ENCODE results near the gene SERPIND1.

Gene SERPIND1

DNA sequence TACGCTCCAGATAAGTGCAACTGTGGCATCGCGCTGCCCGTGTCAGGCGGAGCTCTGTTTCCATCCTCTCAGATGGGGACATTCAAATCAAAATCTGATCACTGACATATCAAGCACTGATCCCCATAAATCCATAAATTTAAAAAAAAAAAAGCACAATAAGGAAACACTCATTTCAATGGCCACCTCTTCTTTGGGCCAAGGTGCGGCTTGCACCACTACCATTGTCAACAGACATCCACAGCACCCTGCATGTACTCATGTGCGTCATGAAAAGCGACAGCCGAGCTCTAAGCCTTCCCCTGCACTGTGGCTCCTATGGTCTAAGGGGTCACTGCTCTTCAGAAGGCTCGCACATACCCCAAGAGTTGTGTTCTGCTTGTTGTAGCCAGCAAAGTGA, 26.7 kb upstream of the SERPIND1 start:
- DNase-seq: no peak

DNA sequence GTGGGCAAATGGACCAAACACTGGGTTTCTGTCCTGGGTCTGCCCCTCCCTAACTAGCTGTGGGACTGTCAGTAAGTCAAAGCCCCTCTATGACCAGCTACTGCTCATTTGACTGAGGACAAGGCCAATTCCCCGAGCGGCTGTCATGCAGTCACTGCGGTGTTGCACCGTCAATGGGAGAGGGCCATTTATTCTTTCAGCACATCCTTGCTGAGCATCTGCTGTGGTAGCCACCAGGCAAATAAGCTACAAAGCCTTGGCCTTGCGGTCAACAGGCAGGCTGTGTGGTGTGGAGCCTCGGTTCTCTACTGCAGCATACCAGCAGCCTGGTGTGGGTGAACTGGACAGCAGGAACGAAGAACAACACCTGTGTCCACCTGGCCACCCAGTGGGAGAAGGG, 25.8 kb upstream of the SERPIND1 start:
- no peak for DNase-seq

GRCh38 chr22:20748731-20749428, 25.0 kb upstream of the SERPIND1 start:
- DNase-seq: no peak

DNA sequence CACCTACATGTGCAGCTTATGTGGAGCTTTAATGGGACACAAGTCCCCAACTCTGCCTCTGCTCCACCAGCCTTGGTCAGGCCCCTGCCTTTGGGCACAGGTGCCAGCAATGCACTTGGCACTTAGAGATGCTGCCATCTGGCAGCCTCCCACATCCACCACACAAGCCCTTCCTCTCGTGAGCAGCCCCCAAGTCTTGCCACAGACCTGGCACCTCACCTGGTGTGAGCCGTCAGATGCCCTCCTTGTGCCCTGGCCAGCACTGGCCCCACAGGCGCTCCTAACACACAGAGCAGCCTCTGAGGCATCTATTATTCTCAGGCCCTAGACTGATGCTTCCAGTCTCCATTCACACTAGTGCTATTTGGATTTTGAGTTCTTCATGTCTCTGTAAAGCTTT, 24.5 kb upstream of the SERPIND1 start:
- no peak for DNase-seq

- peak; percentile 59 for DNase-seq
Observed at GRCh38 chr22:20750461-20751184, 23.3 kb upstream of the SERPIND1 start.

- DNase-seq: no peak
Observed at GRCh38 chr22:20751185-20751851, 22.6 kb upstream of the SERPIND1 start.

DNA sequence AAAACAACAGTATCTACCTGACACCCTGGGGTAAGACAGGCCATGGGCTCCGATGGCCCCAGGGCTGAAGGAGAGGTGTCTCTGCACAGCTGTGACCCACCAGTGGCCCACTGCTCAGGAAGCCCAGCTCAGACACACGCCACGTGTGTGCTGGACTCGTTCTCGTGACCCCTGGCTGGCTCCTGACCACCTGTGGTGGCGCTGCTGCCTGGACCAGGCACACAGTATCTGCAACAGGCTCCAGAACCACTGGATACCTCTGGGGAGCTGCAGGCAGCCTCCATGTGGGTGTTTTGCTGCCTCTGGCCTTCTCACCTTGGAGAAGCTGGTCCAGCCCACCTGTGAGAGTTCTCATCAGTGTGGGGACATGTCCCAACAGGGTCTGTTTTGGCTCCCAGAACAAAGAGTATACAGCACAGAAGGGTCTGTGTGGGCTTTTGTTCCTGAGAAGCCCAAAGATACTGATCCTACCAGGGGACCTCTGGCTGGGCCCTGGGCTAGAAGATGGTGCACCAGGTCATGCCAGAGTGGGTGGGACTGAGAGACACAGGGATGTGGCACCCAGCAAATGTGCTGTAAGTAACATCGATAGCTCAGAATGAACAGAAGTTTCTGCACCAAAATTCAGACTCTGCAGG, 21.7 kb upstream of the SERPIND1 start:
- no peak for DNase-seq

DNA sequence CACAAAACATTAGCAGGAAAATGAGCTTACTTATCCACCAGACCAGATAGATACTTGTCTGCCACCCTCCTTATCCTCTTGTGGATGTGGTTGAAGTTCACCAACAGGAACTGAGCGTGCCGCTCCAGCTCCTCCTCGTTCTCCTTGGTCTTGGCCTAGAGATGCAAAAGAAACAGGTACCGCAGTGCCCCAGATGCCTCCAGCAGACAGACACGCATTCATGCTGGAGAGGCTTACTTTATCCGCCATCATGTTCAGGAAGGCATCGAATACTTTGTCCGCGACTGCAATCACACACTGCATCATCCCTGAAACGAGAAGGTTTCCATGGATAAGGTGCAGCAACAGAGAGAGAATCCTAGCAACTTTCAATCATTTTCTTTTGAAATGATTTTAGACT, 21.0 kb upstream of the SERPIND1 start:
- DNase-seq: no peak

- DNase-seq: no peak
Observed at GRCh38 chr22:20756846-20757245, 17.1 kb upstream of the SERPIND1 start.

GRCh38 chr22:20758688-20759087, 15.2 kb upstream of the SERPIND1 start:
- peak; percentile 15 for DNase-seq

DNA sequence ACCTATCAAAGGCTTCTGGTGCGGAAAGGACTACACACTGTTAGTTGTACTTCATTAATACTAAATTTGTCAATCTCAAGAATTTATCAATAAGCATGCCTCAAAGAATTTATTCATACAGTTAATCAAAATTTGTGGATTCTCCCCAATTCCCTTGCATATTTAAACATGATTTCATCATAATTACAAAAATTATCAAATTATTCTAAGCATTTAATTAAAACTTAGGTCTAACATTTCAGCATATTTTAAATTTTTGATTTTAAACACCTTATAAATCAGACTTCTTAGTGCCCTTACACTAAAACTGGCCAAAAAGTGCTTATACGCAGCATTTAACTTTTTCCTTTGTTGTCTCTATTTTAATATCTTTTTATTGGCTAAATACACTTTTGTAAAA, 13.8 kb upstream of the SERPIND1 start:
- no peak for DNase-seq

GRCh38 chr22:20761536-20761935, 12.4 kb upstream of the SERPIND1 start:
- DNase-seq: no peak

GRCh38 chr22:20762233-20762796, 11.6 kb upstream of the SERPIND1 start:
- DNase-seq: no peak

GRCh38 chr22:20763630-20764470, 10.1 kb upstream of the SERPIND1 start:
- DNase-seq: no peak

GRCh38 chr22:20764471-20764720, 9.5 kb upstream of the SERPIND1 start:
- DNase-seq: no peak

- no peak for DNase-seq
Observed at GRCh38 chr22:20764729-20765128, 9.2 kb upstream of the SERPIND1 start.

DNA sequence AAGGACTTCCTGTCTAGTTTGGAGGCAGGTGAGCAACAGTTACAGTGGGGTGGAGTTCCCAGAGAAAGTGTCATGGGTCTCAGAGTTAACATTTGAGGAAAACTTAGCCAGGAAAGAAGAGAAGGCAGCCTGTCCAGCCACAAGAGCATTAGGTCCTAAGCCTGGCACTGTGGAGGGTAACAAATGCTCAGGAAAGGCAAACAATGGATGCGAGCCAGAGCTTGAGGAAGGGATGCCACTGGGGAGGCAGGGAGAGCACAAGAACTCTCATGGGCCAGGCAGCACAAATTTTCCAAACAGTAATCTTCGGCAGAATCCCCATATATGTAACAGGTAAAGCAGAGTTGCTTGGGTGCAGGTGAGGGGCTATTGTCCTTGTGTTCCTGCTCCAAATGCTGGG, 8.0 kb upstream of the SERPIND1 start:
- DNase-seq: no peak

- DNase-seq: no peak
Observed at GRCh38 chr22:20766530-20766929, 7.4 kb upstream of the SERPIND1 start.

GRCh38 chr22:20769496-20769826, 4.5 kb upstream of the SERPIND1 start:
- peak; percentile 7 for DNase-seq

- DNase-seq: peak; percentile 14
Observed at GRCh38 chr22:20771918-20772625, 1.8 kb upstream of the SERPIND1 start.

GRCh38 chr22:20774882-20775281, 969 bp downstream of the SERPIND1 start:
- DNase-seq: no peak

GRCh38 chr22:20775342-20775895, 1.5 kb downstream of the SERPIND1 start:
- DNase-seq: no peak

Measured in hematopoietic multipotent progenitor cell treated with erythropoietin and hydrocortisone succinate and interleukin-3 and kit ligand, for 4 days (in vitro differentiated cells).